Frontal cortex (tissue), 4 donors: ENCODE measurements around the gene DAB2IP. TPM values are rescaled to one million over a fixed set of nuclear protein-coding genes. Genes with fewer than 3 reads are reported as not detected.
"Not testable (repeated sequence)": the region's sequence is repeated elsewhere in the genome, so short reads cannot be mapped to it uniquely, and the experiment has no call there.

ENCODE experiments used
- DNase-seq, 2 donors: peaks; one replicate each; pipeline ENCODE4 v3.0.0; 2012; ENCODE audit warnings: low spot score in 2 of 2
- FAIRE-seq: peaks from 2 replicates; lab custom pipeline; 2012; peaks lifted over from hg19 to GRCh38; lab: Jason Lieb, UNC
- total RNA-seq: library from RNA; depleted of rRNA; stranded (reverse); fragments of >200 nt; gene quantifications from one replicate; pipeline ENCODE4 v1.2.3, GENCODE V29; 2014
- donor health status: control.
- donor health status: control.
- donor health status: control.

The DAB2IP gene
- total RNA-seq, 1 donor from 2014 or later: 12.6 TPM

DNA sequence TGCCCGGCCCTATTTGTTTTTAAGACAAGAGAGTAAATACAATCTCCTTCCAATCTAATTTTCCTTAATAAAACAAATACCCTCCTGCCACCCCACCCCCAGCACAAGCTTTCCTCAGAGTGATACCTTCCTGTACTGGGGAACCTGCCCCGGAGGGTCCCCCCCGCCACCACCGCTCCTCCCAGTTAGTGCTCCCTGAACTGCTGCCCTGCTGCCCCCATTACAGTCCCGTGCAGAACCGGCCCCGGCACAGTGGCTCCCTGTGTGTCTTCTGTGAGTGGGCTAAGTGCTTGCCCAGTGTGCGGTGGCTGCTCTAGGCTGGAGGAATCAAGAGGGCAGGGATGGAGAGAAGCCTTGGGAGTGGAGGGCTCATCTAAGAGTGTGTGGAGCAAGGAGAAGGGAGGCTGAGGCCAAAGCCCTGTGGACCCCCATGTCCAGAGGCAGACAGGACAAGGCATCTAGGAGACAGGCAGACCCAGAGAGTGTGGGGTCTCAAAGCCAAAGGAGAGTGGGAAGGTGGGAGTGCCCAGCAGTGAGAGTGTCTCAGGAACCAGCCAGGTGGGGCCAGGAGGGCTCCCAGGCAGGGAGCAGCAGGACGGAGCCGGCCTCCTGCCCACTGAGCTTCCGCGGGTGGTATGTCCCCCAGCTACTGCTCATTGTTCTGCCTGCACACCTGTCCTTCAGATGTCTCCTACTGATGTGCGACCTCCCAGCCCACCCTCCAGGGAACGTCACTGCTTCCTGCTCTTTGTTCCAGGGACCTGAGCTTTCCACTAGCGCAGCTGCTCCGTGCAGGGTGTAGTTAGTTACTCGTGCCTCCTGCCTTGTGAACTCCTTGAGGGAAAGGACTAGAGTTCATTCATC is 129.0 kb downstream of the DAB2IP start:
- DNase-seq (no peak), FAIRE-seq (no peak)

- no peak for DNase-seq
- FAIRE-seq: no peak
These were observed 129.7 kb downstream of the DAB2IP start for GRCh38 chr9:121781145-121781548.

- FAIRE-seq (no peak), DNase-seq (no peak)
These were observed 130.4 kb downstream of the DAB2IP start for GRCh38 chr9:121781701-121782464.

GRCh38 chr9:121782514-121783110 is 131.2 kb downstream of the DAB2IP start:
- no peak for DNase-seq

DNA sequence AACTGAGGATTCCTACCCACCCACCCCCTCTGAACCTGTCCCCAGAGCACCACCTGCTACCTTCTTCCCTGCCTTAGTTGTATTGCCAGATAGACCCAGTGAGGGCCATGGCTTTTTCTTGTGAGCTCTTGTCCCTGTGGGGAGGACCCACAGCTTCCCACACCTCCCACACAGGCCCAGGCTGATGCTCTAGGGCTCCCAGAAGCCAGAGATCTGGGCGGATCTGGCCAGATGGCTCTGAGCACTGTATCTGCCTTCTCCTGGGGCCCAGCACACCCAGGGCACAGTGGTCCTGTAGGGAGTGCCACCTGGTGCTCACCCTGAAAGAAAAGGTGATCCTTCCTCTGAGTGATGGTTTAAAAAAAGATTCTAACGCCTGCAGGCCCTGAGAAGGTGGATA is 131.7 kb downstream of the DAB2IP start:
- no peak for DNase-seq
- no peak for FAIRE-seq

More at GRCh38 chr9:121782514-121783110, 131.2 kb downstream of the DAB2IP start:
- no peak for FAIRE-seq

GRCh38 chr9:121783521-121784507 is 132.4 kb downstream of the DAB2IP start:
- DNase-seq (no peak), FAIRE-seq (no peak)

GRCh38 chr9:121784731-121785411 is 133.4 kb downstream of the DAB2IP start:
- no peak for DNase-seq

DNA sequence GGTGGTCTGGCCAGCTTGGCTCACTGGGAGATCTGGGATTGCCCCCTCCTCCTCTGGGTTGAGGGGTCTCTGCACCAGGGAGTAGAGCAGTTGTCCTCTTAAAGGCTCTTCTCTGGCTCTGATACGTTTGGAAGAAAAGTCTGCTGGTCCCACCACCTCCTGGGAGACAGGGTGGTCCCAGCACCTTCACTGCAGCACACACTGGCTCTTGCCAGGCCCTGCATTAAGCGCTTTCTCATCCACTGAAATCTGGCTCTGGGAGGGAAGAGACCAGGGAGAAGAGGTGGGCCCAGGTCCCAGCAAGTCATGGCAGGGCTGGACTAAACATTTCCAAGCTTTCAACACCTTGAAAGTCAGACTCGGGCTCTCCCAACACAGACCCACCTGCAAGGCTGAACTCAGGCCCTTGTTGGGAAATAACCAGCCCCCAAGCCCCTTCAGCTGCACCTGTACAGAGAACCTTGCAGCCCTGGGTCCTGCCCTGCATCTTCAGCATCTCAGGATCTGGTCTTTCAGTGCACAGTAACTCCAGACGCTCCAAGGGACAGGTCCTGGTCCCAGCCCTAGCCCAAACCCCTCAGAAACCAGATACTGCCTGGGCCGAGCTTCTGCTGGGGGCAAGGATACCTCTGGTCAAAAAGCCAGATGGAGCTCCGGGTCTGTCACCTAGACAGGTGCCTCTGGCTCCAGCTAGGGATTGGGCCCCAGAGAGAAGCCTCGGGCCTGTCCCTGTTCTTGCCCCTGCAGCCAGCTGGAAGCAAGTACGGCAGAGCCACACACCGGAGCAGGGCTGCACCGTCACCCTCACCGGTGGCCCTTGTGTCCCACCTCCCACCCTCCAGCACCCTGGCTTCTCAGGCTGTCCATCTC is 134.5 kb downstream of the DAB2IP start:
- FAIRE-seq: no peak
- DNase-seq: no peak

More at GRCh38 chr9:121784731-121785411, 133.4 kb downstream of the DAB2IP start:
- FAIRE-seq: no peak

GRCh38 chr9:121786543-121786948 is 135.1 kb downstream of the DAB2IP start:
- no peak for FAIRE-seq
- DNase-seq: no peak

DNA sequence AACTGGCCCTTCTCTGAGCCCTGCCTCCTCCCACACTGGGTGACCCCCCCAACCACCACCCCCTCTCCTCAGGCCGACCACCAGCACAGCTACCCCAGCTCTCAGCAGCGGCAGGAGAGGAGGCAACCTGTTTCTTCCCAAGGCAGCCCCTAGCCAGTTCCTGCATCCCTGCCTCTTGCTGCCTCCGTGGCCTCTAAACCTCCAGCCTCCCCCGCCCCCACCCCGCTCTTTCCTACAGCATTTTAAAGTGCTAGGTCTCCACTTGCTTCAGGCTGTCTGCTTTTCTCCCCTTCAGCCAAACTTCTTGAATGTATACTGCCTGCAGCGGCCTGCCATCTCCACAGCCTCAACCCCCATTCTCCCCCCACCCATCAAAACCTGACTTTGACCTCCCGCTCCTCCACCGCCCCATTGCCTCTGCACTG is 135.6 kb downstream of the DAB2IP start:
- no peak for FAIRE-seq
- no peak for DNase-seq

DNA sequence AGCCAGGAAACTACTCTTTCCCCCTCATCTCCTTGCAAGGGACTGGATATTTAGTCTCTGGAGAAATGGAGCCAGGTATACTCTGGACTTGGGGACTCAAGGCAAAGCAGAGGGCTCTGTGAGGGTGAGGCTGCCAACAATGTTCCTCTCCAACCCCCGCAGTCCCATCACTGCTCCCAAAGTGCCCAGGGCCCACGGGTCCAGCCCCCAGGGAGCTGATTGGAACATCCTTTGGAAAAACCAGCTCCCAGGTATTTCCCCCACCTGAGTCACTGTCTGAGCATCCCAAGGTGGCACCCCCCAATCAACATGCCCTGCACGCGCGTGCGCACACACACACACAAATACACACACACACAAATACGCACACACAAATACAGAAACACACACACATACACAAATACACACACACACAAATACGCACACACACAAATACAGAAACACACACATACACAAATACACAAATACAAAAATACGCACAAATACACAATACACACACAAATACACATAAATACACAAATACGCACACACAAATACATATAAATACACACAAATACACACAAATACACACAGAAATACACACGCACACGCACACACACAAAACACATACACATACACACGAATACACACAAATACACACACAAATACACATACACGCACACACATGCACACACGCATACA is 137.4 kb downstream of the DAB2IP start:
- FAIRE-seq (no peak), DNase-seq (no peak)

DNA sequence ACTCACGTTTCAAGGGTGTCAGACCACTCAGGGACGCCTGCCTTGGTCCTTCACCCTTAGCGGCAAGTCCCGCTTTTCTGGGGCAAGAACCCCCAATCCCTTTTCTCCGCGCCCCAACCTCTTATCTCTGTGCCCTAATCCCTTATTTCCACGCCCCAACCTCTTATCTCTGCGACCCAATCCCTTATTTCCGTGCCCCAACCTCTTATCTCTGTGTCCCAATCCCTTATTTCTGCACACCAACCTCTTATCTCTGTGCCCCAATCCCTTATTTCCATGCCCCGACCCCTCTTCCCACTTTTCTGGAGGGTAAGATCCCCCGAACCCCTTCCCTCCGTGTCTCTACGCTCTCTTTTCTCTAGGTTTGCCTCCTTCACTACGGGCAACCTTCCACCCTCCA is 139.4 kb downstream of the DAB2IP start:
- DNase-seq (no peak), FAIRE-seq (no peak)

GRCh38 chr9:121792476-121792875 is 141.0 kb downstream of the DAB2IP start:
- FAIRE-seq, DNase-seq: not testable (repeated sequence)

- not testable (repeated sequence) for FAIRE-seq
These were observed 142.9 kb downstream of the DAB2IP start for GRCh38 chr9:121794334-121794733.

DNA sequence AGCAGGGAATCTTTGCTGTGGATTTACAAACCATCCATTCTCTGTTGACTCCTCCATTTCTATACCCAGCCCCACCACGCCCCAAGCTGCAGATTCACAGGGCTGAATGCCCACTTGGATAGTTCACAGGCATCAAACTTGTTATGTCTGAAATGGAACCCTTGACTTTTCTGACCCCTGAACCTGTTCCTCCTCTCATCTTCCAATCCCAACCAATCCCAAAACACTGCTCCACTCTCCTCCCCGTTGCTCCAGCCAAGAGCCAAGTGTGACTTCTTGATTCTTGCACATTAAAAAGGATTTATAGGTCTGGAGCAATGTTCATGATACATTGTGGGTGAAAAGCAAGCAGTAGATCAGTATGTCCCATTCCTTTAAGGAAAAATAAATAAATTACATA is 145.6 kb downstream of the DAB2IP start:
- DNase-seq: no peak
- no peak for FAIRE-seq

More at GRCh38 chr9:121794334-121794733, 142.9 kb downstream of the DAB2IP start:
- not testable (repeated sequence) for DNase-seq

- FAIRE-seq (no peak), DNase-seq (no peak)
These were observed 147.5 kb downstream of the DAB2IP start for GRCh38 chr9:121798941-121799340.

DNA sequence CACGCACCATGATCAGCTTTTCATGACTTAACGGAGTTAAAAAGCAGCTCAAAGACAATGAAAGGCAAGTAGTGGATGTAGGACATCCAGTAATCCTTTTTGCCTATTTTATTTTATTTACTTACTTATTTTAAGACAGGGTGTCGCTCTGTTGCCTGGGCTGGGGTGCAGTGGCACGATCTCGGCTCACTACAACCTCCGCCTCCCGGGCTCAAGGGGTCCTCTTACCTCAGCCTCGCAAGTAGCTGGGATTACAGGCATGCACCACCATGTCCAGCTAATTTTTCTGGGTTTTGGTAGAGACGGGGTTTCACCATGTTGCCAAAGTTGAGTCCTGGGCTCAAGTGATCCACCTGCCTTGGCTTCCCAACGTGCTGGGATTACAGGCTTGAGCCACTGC is 148.9 kb downstream of the DAB2IP start:
- FAIRE-seq (no peak), DNase-seq (no peak)
